HCT116 (cell line): ENCODE measurements around the gene TDO2.

Source experiments
- REST ChIP-seq: IDR thresholded peaks from 2 replicates; pipeline ENCODE4 v1.6.1; 2012; ENCODE audit warnings: low read depth
- TF ChIP-seq, protein P1 (sequence below), 3 experiments: fragments of 200-600 bp in 1 of 3; sonication (generic) in 1 of 3; IDR thresholded peaks in 2 of 3; conservative IDR thresholded peaks in 1 of 3; 2 replicates each; pipeline ENCODE4 v1.5.1; 2012 to 2017; ENCODE audit warnings: low read depth in 2 of 3, low read length in 2 of 3, antibody characterized with exemption in 1 of 3, borderline replicate concordance in 1 of 3, control low read depth in 1 of 3, mild to moderate bottlenecking in 1 of 3, mixed read lengths in 1 of 3, mixed run types in 1 of 3, moderate library complexity in 1 of 3; ENCODE audit not compliant: insufficient read depth in 1 of 3

- TF ChIP-seq, protein P1, sequence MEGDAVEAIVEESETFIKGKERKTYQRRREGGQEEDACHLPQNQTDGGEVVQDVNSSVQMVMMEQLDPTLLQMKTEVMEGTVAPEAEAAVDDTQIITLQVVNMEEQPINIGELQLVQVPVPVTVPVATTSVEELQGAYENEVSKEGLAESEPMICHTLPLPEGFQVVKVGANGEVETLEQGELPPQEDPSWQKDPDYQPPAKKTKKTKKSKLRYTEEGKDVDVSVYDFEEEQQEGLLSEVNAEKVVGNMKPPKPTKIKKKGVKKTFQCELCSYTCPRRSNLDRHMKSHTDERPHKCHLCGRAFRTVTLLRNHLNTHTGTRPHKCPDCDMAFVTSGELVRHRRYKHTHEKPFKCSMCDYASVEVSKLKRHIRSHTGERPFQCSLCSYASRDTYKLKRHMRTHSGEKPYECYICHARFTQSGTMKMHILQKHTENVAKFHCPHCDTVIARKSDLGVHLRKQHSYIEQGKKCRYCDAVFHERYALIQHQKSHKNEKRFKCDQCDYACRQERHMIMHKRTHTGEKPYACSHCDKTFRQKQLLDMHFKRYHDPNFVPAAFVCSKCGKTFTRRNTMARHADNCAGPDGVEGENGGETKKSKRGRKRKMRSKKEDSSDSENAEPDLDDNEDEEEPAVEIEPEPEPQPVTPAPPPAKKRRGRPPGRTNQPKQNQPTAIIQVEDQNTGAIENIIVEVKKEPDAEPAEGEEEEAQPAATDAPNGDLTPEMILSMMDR (IDR thresholded peaks at IDR 0.05 in 2 of 3, conservative IDR thresholded peaks at IDR 0.05 in 1 of 3; ENCODE audit: borderline replicate concordance in 1 of 3, insufficient read depth in 1 of 3, low read depth in 2 of 3, low read length in 2 of 3), result no peak
- no peak for TF ChIP-seq REST
These were observed 26.3 kb downstream of the TDO2 start for GRCh38 chr4:155929833-155930232.
